GM21381 (cell line): Measurements from ENCODE around the gene AUNIP.

Experiments
- ATAC-seq: cut with Tn5 transposase; IDR thresholded peaks from one replicate; pipeline ENCODE4 v1.9.1; 2021; ENCODE audit warnings: mild to moderate bottlenecking, moderate library complexity; ENCODE audit not compliant: unreplicated experiment

Gene AUNIP

GRCh38 chr1:25832336-25833037 lies 26.8 kb downstream of the AUNIP start:
- ATAC-seq = no peak

GRCh38 chr1:25831569-25832196 lies 27.6 kb downstream of the AUNIP start:
- no peak for ATAC-seq

- no peak for ATAC-seq
Measured at GRCh38 chr1:25829046-25829445, 30.2 kb downstream of the AUNIP start.

DNA sequence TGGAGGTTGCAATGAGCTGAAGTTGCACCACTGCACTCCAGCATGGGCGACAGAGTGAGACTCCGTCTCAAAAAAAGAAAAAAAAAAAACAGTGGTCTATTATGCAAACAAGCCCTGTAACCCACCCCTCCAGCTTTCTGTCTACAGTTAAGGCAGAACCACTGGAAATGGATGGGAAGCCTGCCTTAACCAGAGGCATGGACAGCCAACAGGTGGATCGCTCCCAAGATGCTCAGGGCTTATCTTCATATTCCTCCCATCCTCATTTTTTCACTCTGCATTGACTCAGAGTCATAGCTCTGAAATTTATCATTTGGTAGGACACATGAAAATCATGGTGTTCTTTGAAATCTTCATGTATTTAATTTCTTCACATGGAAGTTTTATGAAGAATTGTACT lies 30.8 kb downstream of the AUNIP start:
- ATAC-seq = no peak

- ATAC-seq = no peak
Measured at GRCh38 chr1:25826571-25826970, 32.7 kb downstream of the AUNIP start.

- no peak for ATAC-seq
Measured at GRCh38 chr1:25825605-25826004, 33.7 kb downstream of the AUNIP start.

DNA sequence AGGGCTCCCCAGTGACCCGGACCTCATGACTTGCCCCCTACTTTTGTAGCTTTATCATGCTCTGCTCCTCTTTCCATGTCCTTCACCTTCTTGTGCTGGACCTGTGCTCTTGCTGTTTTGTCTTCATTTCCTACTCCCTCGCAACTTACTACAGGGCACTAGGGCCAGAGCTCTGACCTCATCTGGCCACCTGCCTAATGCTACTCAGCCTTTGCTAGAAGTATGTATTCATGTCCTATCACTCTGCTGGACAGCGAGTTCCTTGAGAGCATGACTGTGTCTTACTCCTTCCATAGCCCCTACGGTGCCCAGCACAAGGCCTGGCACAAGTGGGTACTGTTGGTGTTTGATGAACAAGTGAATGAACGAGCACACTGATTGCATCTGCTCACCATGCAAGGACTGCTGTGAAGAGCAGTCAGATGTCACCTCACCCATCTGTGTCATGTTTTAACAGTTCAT lies 37.6 kb downstream of the AUNIP start:
- ATAC-seq = no peak

GRCh38 chr1:25821112-25821476 lies 38.2 kb downstream of the AUNIP start:
- ATAC-seq = no peak

- ATAC-seq = peak; percentile 49
Measured at GRCh38 chr1:25820247-25821111, 38.8 kb downstream of the AUNIP start.

GRCh38 chr1:25819491-25820246 lies 39.6 kb downstream of the AUNIP start, which contains the start of gene MTFR1L:
Gene MTFR1L (plus strand): TSS chr1:25819954. CDS start chr1:25823105, 3,151 bp downstream.
- peak; percentile 79 for ATAC-seq

GRCh38 chr1:25818569-25818968 lies 40.7 kb downstream of the AUNIP start:
- no peak for ATAC-seq

DNA sequence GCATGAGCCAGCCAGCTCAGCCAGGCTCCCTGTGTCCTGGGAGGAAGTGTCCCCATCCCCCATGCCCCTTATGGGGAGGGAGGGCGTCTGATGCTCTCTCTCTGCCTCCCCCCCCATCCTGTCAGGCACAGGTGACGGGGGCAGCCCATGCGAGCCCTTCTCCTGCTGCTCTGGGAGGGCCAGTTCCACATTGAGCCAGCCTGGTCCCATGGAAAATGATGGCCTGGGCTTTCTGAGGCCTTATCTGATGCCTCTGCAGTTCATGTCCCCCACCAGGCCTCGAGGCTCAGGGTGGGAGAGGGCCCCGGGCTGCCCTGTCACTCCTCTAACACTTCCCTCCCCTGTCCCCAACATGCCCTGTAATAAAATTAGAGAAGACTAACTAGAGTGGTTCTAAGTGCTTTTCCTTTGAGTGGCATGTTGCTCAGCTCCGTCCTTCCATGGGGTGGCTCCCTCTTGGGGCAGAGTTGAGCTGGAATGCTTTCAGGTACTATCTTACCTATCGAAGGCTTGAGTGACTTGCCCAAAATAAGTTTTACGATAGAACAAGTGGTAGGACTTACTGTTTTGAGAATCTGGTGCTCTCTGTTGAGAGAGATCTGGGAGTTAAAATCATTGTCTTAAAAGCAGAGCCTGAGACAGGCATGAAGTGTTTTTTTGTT lies 41.3 kb downstream of the AUNIP start:
- no peak for ATAC-seq

DNA sequence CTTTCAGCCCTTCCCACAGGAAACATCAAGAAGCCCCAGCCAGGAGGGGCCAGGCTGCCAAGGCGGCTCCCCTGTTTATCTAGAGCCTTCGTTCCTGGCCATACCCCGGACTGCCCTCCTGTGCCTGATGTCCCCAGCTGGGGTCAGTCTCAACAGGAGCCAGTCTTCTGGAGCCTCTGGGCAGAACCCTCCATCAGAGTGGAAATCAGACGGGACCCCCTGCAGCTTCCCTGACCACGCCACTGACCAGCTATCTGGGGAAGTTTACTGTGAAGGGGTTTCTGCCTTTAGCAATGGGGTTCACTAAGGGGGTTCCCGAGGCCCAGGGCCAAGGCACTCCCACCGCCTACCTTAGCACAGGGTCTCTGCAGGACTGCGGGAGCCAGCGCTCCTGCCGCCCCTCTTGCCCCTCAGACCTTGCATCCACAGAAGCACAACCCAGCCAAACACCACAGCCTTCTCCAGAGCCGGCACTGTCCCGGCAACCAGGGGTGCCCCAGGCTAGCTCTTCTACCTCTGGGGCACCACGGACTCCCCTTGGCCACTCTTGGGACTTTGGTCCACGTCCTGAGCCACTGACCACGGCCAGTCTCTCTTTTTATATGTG lies 43.0 kb downstream of the AUNIP start:
- ATAC-seq = no peak

GRCh38 chr1:25815208-25816111 lies 43.8 kb downstream of the AUNIP start:
- no peak for ATAC-seq

GRCh38 chr1:25814549-25815087 lies 44.6 kb downstream of the AUNIP start:
- no peak for ATAC-seq

DNA sequence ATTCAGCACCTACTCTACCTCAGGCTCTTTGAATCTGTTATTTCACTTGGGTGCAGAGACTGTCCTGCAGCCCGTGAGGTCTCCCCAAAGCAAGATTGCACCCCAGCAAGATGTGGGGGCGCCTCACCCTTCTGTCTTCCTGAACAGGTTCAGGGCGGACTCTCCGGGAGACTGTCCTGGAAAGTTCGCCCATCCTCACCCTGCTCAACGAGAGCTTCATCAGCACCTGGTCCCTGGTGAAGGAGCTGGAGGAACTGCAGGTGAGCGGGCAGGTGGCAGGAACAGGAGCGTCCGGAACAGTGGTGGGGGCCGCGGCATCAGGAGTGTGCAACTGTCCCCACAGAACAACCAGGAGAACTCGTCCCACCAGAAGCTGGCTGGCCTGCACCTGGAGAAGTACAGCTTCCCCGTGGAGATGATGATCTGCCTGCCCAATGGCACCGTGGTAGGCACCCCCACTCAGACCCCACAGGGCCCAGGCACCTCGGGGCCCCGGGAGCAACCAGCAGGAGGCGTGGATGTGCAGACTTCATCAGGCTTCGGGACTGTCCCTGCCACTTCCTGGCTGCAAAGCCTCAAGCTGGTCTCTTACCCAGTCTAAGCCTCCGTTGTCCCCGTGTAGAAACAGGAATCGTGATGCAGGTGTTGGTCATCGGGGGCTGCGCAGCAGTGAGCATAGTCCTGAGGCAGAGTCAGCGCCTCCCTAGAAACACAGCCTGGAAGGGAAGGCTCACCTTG lies 45.4 kb downstream of the AUNIP start:
- ATAC-seq = no peak

- no peak for ATAC-seq
Measured at GRCh38 chr1:25813071-25813733, 46.1 kb downstream of the AUNIP start.
